ENCODE results near the gene CEP131.

CEP131 gene

GRCh38 chr17:81169870-81170309, 52.9 kb downstream of the CEP131 start:
- DNase-seq (ENCODE audit: extremely low spot score): no peak
- TF ChIP-seq TARDBP (IDR thresholded peaks at IDR 0.05) (peak; percentile 91), PKNOX1 (IDR thresholded peaks at IDR 0.05) (no peak), SUZ12 (IDR thresholded peaks at IDR 0.05) (no peak), ZNF384 (IDR thresholded peaks at IDR 0.05) (no peak), LEF1 (IDR thresholded peaks at IDR 0.05; ENCODE audit: borderline replicate concordance) (no peak), CTBP1 (IDR thresholded peaks at IDR 0.05; ENCODE audit: borderline replicate concordance) (peak; percentile 5; the same call in 1 of the 2 replicates)
- ChIA-PET CTCF (no interaction called here), POLR2A (no interaction called here)

- ChIA-PET POLR2A (no interaction called here), CTCF (no interaction called here)
- TF ChIP-seq SUZ12 (IDR thresholded peaks at IDR 0.05) (no peak), PKNOX1 (IDR thresholded peaks at IDR 0.05) (no peak), FOXK2 (IDR thresholded peaks at IDR 0.05) (no peak), ELF4 (IDR thresholded peaks at IDR 0.05) (no peak), SP1 (IDR thresholded peaks at IDR 0.05) (no peak), BHLHE40 (IDR thresholded peaks at IDR 0.05; ENCODE audit: borderline replicate concordance) (no peak), HDGF (IDR thresholded peaks at IDR 0.05; ENCODE audit: borderline replicate concordance) (no peak), CTBP1 (IDR thresholded peaks at IDR 0.05; ENCODE audit: borderline replicate concordance) (no peak), FOXA1 (IDR thresholded peaks at IDR 0.05) (no peak), TARDBP (IDR thresholded peaks at IDR 0.05) (no peak), ZNF384 (IDR thresholded peaks at IDR 0.05) (no peak), L3MBTL2 (conservative IDR thresholded peaks at IDR 0.05) (no peak), LEF1 (IDR thresholded peaks at IDR 0.05; ENCODE audit: borderline replicate concordance) (no peak)
- no peak for DNase-seq (ENCODE audit: extremely low spot score)
These were observed 55.1 kb downstream of the CEP131 start for GRCh38 chr17:81167638-81168037.

- CTCF ChIA-PET: no interaction called here
- DNase-seq (ENCODE audit: extremely low spot score): no peak
- TF ChIP-seq FOXM1 (IDR thresholded peaks at IDR 0.05; ENCODE audit: borderline replicate concordance) (no peak), BHLHE40 (IDR thresholded peaks at IDR 0.05; ENCODE audit: borderline replicate concordance) (no peak), HDGF (IDR thresholded peaks at IDR 0.05; ENCODE audit: borderline replicate concordance) (no peak), FOXK2 (IDR thresholded peaks at IDR 0.05) (no peak), CTBP1 (IDR thresholded peaks at IDR 0.05; ENCODE audit: borderline replicate concordance) (no peak), PKNOX1 (IDR thresholded peaks at IDR 0.05) (no peak), NFRKB (IDR thresholded peaks at IDR 0.05) (no peak), LEF1 (IDR thresholded peaks at IDR 0.05; ENCODE audit: borderline replicate concordance) (no peak), ZNF384 (IDR thresholded peaks at IDR 0.05) (no peak), SUZ12 (IDR thresholded peaks at IDR 0.05) (no peak), TARDBP (IDR thresholded peaks at IDR 0.05) (no peak), ELF4 (IDR thresholded peaks at IDR 0.05) (no peak)
- POLR2A ChIA-PET: no interaction called here
These were observed 55.6 kb downstream of the CEP131 start for GRCh38 chr17:81167194-81167524.

GRCh38 chr17:81166033-81166492, 56.7 kb downstream of the CEP131 start, which contains the start of gene AATK:
TSS of gene AATK (minus strand) at chr17:81166221. CDS start at chr17:81165992, 229 bp downstream.
- CTCF ChIA-PET: no interaction called here
- POLR2A ChIA-PET: interaction anchor here (1.0 kb wide), 1 partner anchor 73 kb away, joined by 3 read pairs; the partner anchor contains the start of genes NDUFAF8 and TEPSIN
- TF ChIP-seq SP1 (IDR thresholded peaks at IDR 0.05) (no peak), CTBP1 (IDR thresholded peaks at IDR 0.05; ENCODE audit: borderline replicate concordance) (no peak), ARNT (IDR thresholded peaks at IDR 0.05) (no peak), ELF4 (IDR thresholded peaks at IDR 0.05) (no peak), PKNOX1 (IDR thresholded peaks at IDR 0.05) (no peak), ZNF384 (IDR thresholded peaks at IDR 0.05) (no peak), NFRKB (IDR thresholded peaks at IDR 0.05) (no peak), FOXM1 (IDR thresholded peaks at IDR 0.05; ENCODE audit: borderline replicate concordance) (no peak), LEF1 (IDR thresholded peaks at IDR 0.05; ENCODE audit: borderline replicate concordance) (no peak), FOXK2 (IDR thresholded peaks at IDR 0.05) (no peak), HDGF (IDR thresholded peaks at IDR 0.05; ENCODE audit: borderline replicate concordance) (no peak), BHLHE40 (IDR thresholded peaks at IDR 0.05; ENCODE audit: borderline replicate concordance) (no peak), L3MBTL2 (conservative IDR thresholded peaks at IDR 0.05) (no peak), TARDBP (IDR thresholded peaks at IDR 0.05) (no peak), SUZ12 (IDR thresholded peaks at IDR 0.05) (no peak), FOXA1 (IDR thresholded peaks at IDR 0.05) (no peak)
- DNase-seq (ENCODE audit: extremely low spot score): no peak

- ChIA-PET POLR2A (interaction anchor here (1.0 kb wide), 1 partner anchor 73 kb away, joined by 3 read pairs; the partner anchor contains the start of genes NDUFAF8 and TEPSIN), CTCF (no interaction called here)
- TF ChIP-seq PKNOX1 (IDR thresholded peaks at IDR 0.05) (no peak), ZNF384 (IDR thresholded peaks at IDR 0.05) (no peak), ELF4 (IDR thresholded peaks at IDR 0.05) (no peak), BHLHE40 (IDR thresholded peaks at IDR 0.05; ENCODE audit: borderline replicate concordance) (no peak), TARDBP (IDR thresholded peaks at IDR 0.05) (no peak), LEF1 (IDR thresholded peaks at IDR 0.05; ENCODE audit: borderline replicate concordance) (no peak), L3MBTL2 (conservative IDR thresholded peaks at IDR 0.05) (no peak; the same call in 1 of the 2 replicates), FOXA1 (IDR thresholded peaks at IDR 0.05) (no peak), FOXM1 (IDR thresholded peaks at IDR 0.05; ENCODE audit: borderline replicate concordance) (no peak), NFRKB (IDR thresholded peaks at IDR 0.05) (no peak), SUZ12 (IDR thresholded peaks at IDR 0.05) (no peak), CTBP1 (IDR thresholded peaks at IDR 0.05; ENCODE audit: borderline replicate concordance) (no peak), ARNT (IDR thresholded peaks at IDR 0.05) (no peak), HDGF (IDR thresholded peaks at IDR 0.05; ENCODE audit: borderline replicate concordance) (no peak), SP1 (IDR thresholded peaks at IDR 0.05) (no peak), FOXK2 (IDR thresholded peaks at IDR 0.05) (no peak)
These were observed 57.3 kb downstream of the CEP131 start, which contains the start of gene PVALEF for GRCh38 chr17:81165246-81166032. TSS of gene PVALEF (plus strand) at chr17:81165507. CDS start at chr17:81181227, 15,720 bp downstream.

More at GRCh38 chr17:81165246-81166032, 57.3 kb downstream of the CEP131 start, which contains the start of gene PVALEF:
- DNase-seq (ENCODE audit: extremely low spot score): peak; percentile 64
